Hepatocyte (in vitro differentiated cells): Measurements from ENCODE around the gene MTHFR. TPM values are rescaled to one million over a fixed set of nuclear protein-coding genes. Genes with fewer than 3 reads are reported as not detected.

ENCODE experiments used
- DNase-seq: peaks from one replicate; pipeline ENCODE4 v3.0.0-alpha.2; 2016; ENCODE audit warnings: low spot score
- H2AFZ ChIP-seq: fragments of 200-600 bp; sonication (generic); 2 replicates; pipeline ENCODE4 v1.6.0; 2016; ENCODE audit warnings: antibody characterized with exemption, mild to moderate bottlenecking
- H3K27ac ChIP-seq: fragments of 200-600 bp; sonication (generic); 2 replicates; pipeline ENCODE4 v1.5.1; 2016; ENCODE audit warnings: mild to moderate bottlenecking
- H3K27me3 ChIP-seq: fragments of 200-600 bp; sonication (generic); 2 replicates; pipeline ENCODE4 v1.6.1; 2016
- H3K36me3 ChIP-seq: fragments of 200-600 bp; sonication (generic); replicated peaks from 2 replicates; pipeline ENCODE4 v1.5.1; 2016; ENCODE audit warnings: low read depth; ENCODE audit not compliant: insufficient read depth
- H3K4me1 ChIP-seq: fragments of 200-600 bp; sonication (generic); 2 replicates; pipeline ENCODE4 v1.5.1; 2016; ENCODE audit warnings: mild to moderate bottlenecking, moderate library complexity; ENCODE audit not compliant: insufficient read depth
- H3K4me2 ChIP-seq: fragments of 200-600 bp; sonication (generic); 2 replicates; pipeline ENCODE4 v1.6.0; 2016
- H3K4me3 ChIP-seq: fragments of 200-600 bp; sonication (generic); 2 replicates; pipeline ENCODE4 v1.5.1; 2016; ENCODE audit warnings: mild to moderate bottlenecking
- H3K79me2 ChIP-seq: fragments of 200-600 bp; sonication (generic); 2 replicates; pipeline ENCODE4 v1.6.0; 2017; ENCODE audit warnings: mild to moderate bottlenecking
- H3K9me2 ChIP-seq: fragments of 200-600 bp; sonication (generic); replicated peaks from 2 replicates; pipeline ENCODE4 v1.6.0; 2017; ENCODE audit warnings: mild to moderate bottlenecking; ENCODE audit not compliant: insufficient read depth
- H3K9me3 ChIP-seq: fragments of 200-600 bp; sonication (generic); 2 replicates; pipeline ENCODE4 v1.5.1; 2016; ENCODE audit warnings: low read depth, mild to moderate bottlenecking
- H4K20me1 ChIP-seq: fragments of 200-600 bp; sonication (generic); 2 replicates; pipeline ENCODE4 v1.6.0; 2016; ENCODE audit warnings: mild to moderate bottlenecking; ENCODE audit not compliant: insufficient read depth, poor library complexity, severe bottlenecking
- EZH2 ChIP-seq: fragments of 200-600 bp; sonication (generic); IDR thresholded peaks from 2 replicates; pipeline ENCODE4 v1.6.1; 2016; ENCODE audit warnings: antibody characterized with exemption, mild to moderate bottlenecking, borderline replicate concordance
- EZH2phosphoT487 ChIP-seq: fragments of 200-600 bp; sonication (generic); IDR thresholded peaks from one replicate; pipeline ENCODE4 v1.6.1; 2018; ENCODE audit warnings: antibody characterized with exemption, mild to moderate bottlenecking, low read depth, moderate library complexity; ENCODE audit not compliant: unreplicated experiment, severe bottlenecking
- WGBS: methylation state at CpG from one replicate; pipeline ENCODE4 v1.1.6; 2016; ENCODE audit warnings: low lambda C conversion rate; ENCODE audit errors: missing lambda C conversion rate; 5-methylcytosine and 5-hydroxymethylcytosine counted together
- polyA plus RNA-seq: library from polyadenylated mRNA; unstranded; fragments of >200 nt; fragmentation: Nextera tagmentation; extraction: Ambion mirVana; gene quantifications from 2 replicates; pipeline ENCODE4 v1.2.1, GENCODE V29; 2016
- total RNA-seq: library from RNA; depleted of rRNA; stranded (reverse); fragments of >200 nt; gene quantifications from 2 replicates; pipeline ENCODE4 v1.2.3, GENCODE V29; 2014
- TF ChIP-seq, protein P1 (sequence below): fragments of 200-600 bp; sonication (generic); IDR thresholded peaks from 2 replicates; pipeline ENCODE4 v1.5.1; 2016; ENCODE audit warnings: antibody characterized with exemption, mild to moderate bottlenecking; ENCODE audit not compliant: poor library complexity

The MTHFR gene
- total and polyA plus RNA-seq, 2 experiments from 2014 or later: 17.6 to 31.0 TPM

DNA sequence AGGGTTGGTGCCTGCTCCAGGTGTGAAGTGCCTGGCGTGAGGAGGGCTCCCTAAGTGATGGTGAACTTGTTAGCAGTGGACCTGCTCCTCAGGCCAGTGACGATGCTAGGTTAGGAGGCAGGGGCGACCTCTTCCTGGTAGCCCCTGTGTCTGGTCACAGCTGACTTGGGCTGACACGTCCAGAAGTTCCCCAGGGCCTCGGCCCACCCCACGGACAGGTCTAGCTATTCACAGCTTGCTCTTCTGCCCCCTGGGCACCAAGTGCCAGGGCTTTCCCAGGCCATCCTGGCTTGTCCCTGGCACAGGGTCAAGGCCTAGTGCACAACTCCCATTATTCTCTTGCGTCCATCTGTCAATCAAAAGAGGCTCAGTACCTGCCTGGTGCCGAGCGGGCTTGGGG lies 54.7 kb downstream of the MTHFR start:
- Histone ChIP-seq H3K9me3 (no peaks in the 10 kb centered on the region), H3K27me3 (no peaks in the 10 kb centered on the region), H3K4me2 (no peak overlapping the region), H3K27ac (no peak overlapping the region), H3K4me1 (no peaks in the 10 kb centered on the region), H4K20me1 (no peaks in the 10 kb centered on the region), H3K36me3 (no peaks in the 10 kb centered on the region), H2AFZ (no peak overlapping the region), H3K79me2 (no peaks in the 10 kb centered on the region), H3K4me3 (no peak overlapping the region), H3K9me2 (no peaks in the 10 kb centered on the region)
- no peak for TF ChIP-seq EZH2phosphoT487
- TF ChIP-seq, protein P1, sequence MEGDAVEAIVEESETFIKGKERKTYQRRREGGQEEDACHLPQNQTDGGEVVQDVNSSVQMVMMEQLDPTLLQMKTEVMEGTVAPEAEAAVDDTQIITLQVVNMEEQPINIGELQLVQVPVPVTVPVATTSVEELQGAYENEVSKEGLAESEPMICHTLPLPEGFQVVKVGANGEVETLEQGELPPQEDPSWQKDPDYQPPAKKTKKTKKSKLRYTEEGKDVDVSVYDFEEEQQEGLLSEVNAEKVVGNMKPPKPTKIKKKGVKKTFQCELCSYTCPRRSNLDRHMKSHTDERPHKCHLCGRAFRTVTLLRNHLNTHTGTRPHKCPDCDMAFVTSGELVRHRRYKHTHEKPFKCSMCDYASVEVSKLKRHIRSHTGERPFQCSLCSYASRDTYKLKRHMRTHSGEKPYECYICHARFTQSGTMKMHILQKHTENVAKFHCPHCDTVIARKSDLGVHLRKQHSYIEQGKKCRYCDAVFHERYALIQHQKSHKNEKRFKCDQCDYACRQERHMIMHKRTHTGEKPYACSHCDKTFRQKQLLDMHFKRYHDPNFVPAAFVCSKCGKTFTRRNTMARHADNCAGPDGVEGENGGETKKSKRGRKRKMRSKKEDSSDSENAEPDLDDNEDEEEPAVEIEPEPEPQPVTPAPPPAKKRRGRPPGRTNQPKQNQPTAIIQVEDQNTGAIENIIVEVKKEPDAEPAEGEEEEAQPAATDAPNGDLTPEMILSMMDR: no peak
- TF ChIP-seq EZH2: no peak
- DNase-seq: no peak
- 94% methylated on average over 9 of the region's 9 CpGs for WGBS

DNA sequence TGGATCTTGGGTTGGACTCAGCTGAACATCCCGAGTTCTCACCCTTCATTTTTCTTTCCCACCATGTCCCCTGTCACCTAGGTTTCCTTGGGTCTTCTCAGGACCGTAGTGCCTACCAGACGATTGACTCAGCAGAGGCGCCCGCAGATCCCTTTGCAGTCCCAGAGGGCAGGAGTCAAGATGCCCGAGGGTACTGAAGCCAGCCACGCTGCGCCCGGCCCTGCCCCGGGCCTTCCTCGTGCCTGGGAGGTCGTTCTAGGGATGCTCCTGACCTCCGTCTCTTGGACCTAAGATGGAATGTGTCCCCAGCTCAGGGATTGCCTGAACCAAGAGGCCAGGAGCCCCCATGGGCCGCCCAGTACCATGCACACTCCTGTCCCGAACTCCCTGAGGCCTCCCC lies 55.8 kb downstream of the MTHFR start:
- Histone ChIP-seq H3K9me2 (no peaks in the 10 kb centered on the region), H3K27me3 (no peaks in the 10 kb centered on the region), H4K20me1 (no peaks in the 10 kb centered on the region), H3K9me3 (no peaks in the 10 kb centered on the region), H3K79me2 (no peaks in the 10 kb centered on the region), H3K4me2 (no peak overlapping the region), H3K36me3 (no peaks in the 10 kb centered on the region), H3K27ac (no peak overlapping the region), H3K4me3 (no peak overlapping the region), H3K4me1 (no peaks in the 10 kb centered on the region), H2AFZ (no peak overlapping the region)
- DNase-seq: no peak
- WGBS: 94% methylated on average over 15 of the region's 15 CpGs
- no peak for TF ChIP-seq EZH2phosphoT487
- TF ChIP-seq, protein P1: no peak
- no peak for TF ChIP-seq EZH2

DNA sequence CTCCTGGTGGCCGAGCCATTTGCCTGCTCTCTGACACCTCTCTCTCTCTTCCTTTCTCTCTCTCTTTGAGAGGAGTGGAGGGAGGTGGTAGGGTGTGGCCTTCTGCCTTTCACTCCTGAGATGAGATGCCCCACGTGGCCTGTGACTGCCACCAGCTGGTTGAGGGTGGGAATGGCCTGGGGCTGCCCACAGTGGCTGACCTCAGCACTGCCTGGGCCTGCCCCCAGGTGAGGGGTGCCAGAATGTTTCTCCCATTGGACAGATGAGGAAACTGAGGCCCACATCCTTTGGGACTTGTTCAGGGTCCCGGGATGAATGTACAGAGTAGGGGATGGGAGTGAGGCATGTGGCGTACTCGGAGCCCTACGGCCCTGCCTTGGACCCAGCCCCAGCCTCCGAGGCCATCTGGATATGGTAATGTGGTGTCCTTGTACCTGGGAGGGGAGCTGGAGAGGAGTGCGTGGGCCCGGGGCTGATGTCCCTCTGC lies 56.5 kb downstream of the MTHFR start:
- DNase-seq: peak; percentile 43
- no peak overlapping the region for H3K27ac ChIP-seq
- H3K27me3 ChIP-seq: no peaks in the 10 kb centered on the region
- H3K9me2 ChIP-seq: no peaks in the 10 kb centered on the region
- no peak overlapping the region for H3K4me3 ChIP-seq
- no peaks in the 10 kb centered on the region for H3K36me3 ChIP-seq
- no peak for TF ChIP-seq EZH2
- TF ChIP-seq, protein P1: peak; percentile 31
- H3K79me2 ChIP-seq: no peaks in the 10 kb centered on the region
- H3K4me1 ChIP-seq: no peaks in the 10 kb centered on the region
- no peaks in the 10 kb centered on the region for H4K20me1 ChIP-seq
- no peak overlapping the region for H2AFZ ChIP-seq
- 85% methylated on average over 9 of the region's 9 CpGs for WGBS
- H3K9me3 ChIP-seq: no peaks in the 10 kb centered on the region
- H3K4me2 ChIP-seq: no peak overlapping the region
